ENCODE data around the gene RIMS3.

GRCh38 chr1:40652468-40652867, 13.0 kb downstream of the RIMS3 start:
- no peak for TF ChIP-seq EZH2 (IDR thresholded peaks at IDR 0.05; ENCODE audit: low read length)
- no peak for TF ChIP-seq CTCF (optimal IDR thresholded peaks at IDR 0.05 in 1 of 3, IDR thresholded peaks at IDR 0.05 in 1 of 3, conservative IDR thresholded peaks at IDR 0.05 in 1 of 3; ENCODE audit: extremely low read depth in 1 of 3, insufficient read depth in 2 of 3, low read length in 3 of 3)

Data from keratinocyte (primary cell).